ENCODE data around the gene HTR2C.

- TF ChIP-seq EZH2 (IDR thresholded peaks at IDR 0.05; ENCODE audit: insufficient read depth, low read length): no peak
- no peak for TF ChIP-seq CTCF (IDR thresholded peaks at IDR 0.05; ENCODE audit: insufficient read depth, low read depth, low read length)
Observed at GRCh38 chrX:114932550-114932949, 348.7 kb downstream of the HTR2C start.

Measured in astrocyte (in vitro differentiated cells and primary cell).